ENCODE measurements around the gene LAMP1.
"Not testable (repeated sequence)": the region's sequence is repeated elsewhere in the genome, so short reads cannot be mapped to it uniquely, and the experiment has no call there.

LAMP1 gene

GRCh38 chr13:113327766-113328471, 30.9 kb downstream of the LAMP1 start:
- DNase-seq (ENCODE audit: low spot score) = no peak

GRCh38 chr13:113328851-113329250, 31.8 kb downstream of the LAMP1 start:
- no peak for DNase-seq (ENCODE audit: low spot score)

- no peak for DNase-seq (ENCODE audit: low spot score)
These were observed 32.7 kb downstream of the LAMP1 start for GRCh38 chr13:113329656-113330312.

GRCh38 chr13:113332615-113333014, 35.6 kb downstream of the LAMP1 start:
- DNase-seq (ENCODE audit: low spot score) = no peak

- no peak for DNase-seq (ENCODE audit: low spot score)
These were observed 36.0 kb downstream of the LAMP1 start for GRCh38 chr13:113333076-113333475.

GRCh38 chr13:113337556-113337955, 40.5 kb downstream of the LAMP1 start:
- no peak for DNase-seq (ENCODE audit: low spot score)

- DNase-seq (ENCODE audit: low spot score) = no peak
These were observed 40.9 kb downstream of the LAMP1 start for GRCh38 chr13:113337976-113338375.

- DNase-seq (ENCODE audit: low spot score) = no peak
These were observed 41.4 kb downstream of the LAMP1 start for GRCh38 chr13:113338451-113338850.

GRCh38 chr13:113342820-113343691, 46.0 kb downstream of the LAMP1 start:
- no peak for DNase-seq (ENCODE audit: low spot score)

- no peak for DNase-seq (ENCODE audit: low spot score)
These were observed 46.6 kb downstream of the LAMP1 start for GRCh38 chr13:113343692-113343968.

GRCh38 chr13:113345486-113345885, 48.4 kb downstream of the LAMP1 start:
- DNase-seq (ENCODE audit: low spot score) = no peak

- DNase-seq (ENCODE audit: low spot score) = not testable (repeated sequence)
These were observed 50.7 kb downstream of the LAMP1 start for GRCh38 chr13:113347736-113348225.

GRCh38 chr13:113348591-113348990, 51.6 kb downstream of the LAMP1 start:
- DNase-seq (ENCODE audit: low spot score) = no peak

GRCh38 chr13:113349050-113349449, 52.0 kb downstream of the LAMP1 start:
- DNase-seq (ENCODE audit: low spot score) = no peak

GRCh38 chr13:113349491-113349890, 52.5 kb downstream of the LAMP1 start:
- DNase-seq (ENCODE audit: low spot score) = no peak

- no peak for DNase-seq (ENCODE audit: low spot score)
These were observed 53.3 kb downstream of the LAMP1 start for GRCh38 chr13:113350065-113350937.

- no peak for DNase-seq (ENCODE audit: low spot score)
These were observed 53.9 kb downstream of the LAMP1 start for GRCh38 chr13:113350938-113351335.

GRCh38 chr13:113351514-113352026, 54.5 kb downstream of the LAMP1 start:
- DNase-seq (ENCODE audit: low spot score) = no peak

GRCh38 chr13:113353254-113353653, 56.2 kb downstream of the LAMP1 start:
- DNase-seq (ENCODE audit: low spot score) = no peak

- no peak for DNase-seq (ENCODE audit: low spot score)
These were observed 58.0 kb downstream of the LAMP1 start for GRCh38 chr13:113354831-113355610.

GRCh38 chr13:113355621-113356020, 58.6 kb downstream of the LAMP1 start:
- DNase-seq (ENCODE audit: low spot score) = no peak
